ENCODE data around the gene XPOT.

Gene XPOT

GRCh38 chr12:64419696-64420095 is 15.5 kb downstream of the XPOT start:
- H2AFZ ChIP-seq (ENCODE audit: low read depth, low read length), result no peak overlapping the region
- H3K4me3 ChIP-seq (ENCODE audit: low read depth in 1 of 2, low read length in 2 of 2), result no peak overlapping the region
- H3K4me1 ChIP-seq (ENCODE audit: insufficient read depth, low read length), result no peaks in the 10 kb centered on the region
- TF ChIP-seq CTCF (IDR thresholded peaks at IDR 0.05; ENCODE audit: borderline replicate concordance, extremely low read depth, low read length, poor library complexity, severe bottlenecking), result no peak
- no peak for TF ChIP-seq EZH2 (IDR thresholded peaks at IDR 0.05; ENCODE audit: borderline replicate concordance, low read depth, low read length, severe bottlenecking)
- H3K27me3 ChIP-seq (ENCODE audit: insufficient read depth, low read length, poor library complexity), result no peaks in the 10 kb centered on the region
- H3K9me3 ChIP-seq (ENCODE audit: insufficient read depth, low read length, severe bottlenecking), result no peaks in the 10 kb centered on the region
- ATAC-seq (ENCODE audit: insufficient read depth, low read depth) (no peak), DNase-seq (no peak)
- peaks cover 98% of the 10 kb centered on the region for H3K36me3 ChIP-seq (ENCODE audit: insufficient read depth, low read length)
- no peak overlapping the region for H3K9ac ChIP-seq (ENCODE audit: low read depth, low read length)
- H3K27ac ChIP-seq (ENCODE audit: low read length), result no peak overlapping the region
- H3K79me2 ChIP-seq (ENCODE audit: insufficient read depth, low read length), result peaks cover 19% of the 10 kb centered on the region
- H4K20me1 ChIP-seq (ENCODE audit: insufficient read depth, low read length), result no peaks in the 10 kb centered on the region
- no peak overlapping the region for H3K4me2 ChIP-seq (ENCODE audit: insufficient read depth, low read length)

- Histone ChIP-seq H3K4me2 (ENCODE audit: insufficient read depth, low read length) (no peak overlapping the region), H3K36me3 (ENCODE audit: insufficient read depth, low read length) (peaks cover 99% of the 10 kb centered on the region), H3K27me3 (ENCODE audit: insufficient read depth, low read length, poor library complexity) (no peaks in the 10 kb centered on the region), H4K20me1 (ENCODE audit: insufficient read depth, low read length) (no peaks in the 10 kb centered on the region; the same call in 1 of the 2 replicates), H3K9me3 (ENCODE audit: insufficient read depth, low read length, severe bottlenecking) (no peaks in the 10 kb centered on the region), H3K4me1 (ENCODE audit: insufficient read depth, low read length) (no peaks in the 10 kb centered on the region), H3K27ac (ENCODE audit: low read length) (no peak overlapping the region), H3K79me2 (ENCODE audit: insufficient read depth, low read length) (peaks cover 6% of the 10 kb centered on the region), H3K4me3 (ENCODE audit: low read depth in 1 of 2, low read length in 2 of 2) (no peak overlapping the region), H2AFZ (ENCODE audit: low read depth, low read length) (no peak overlapping the region), H3K9ac (ENCODE audit: low read depth, low read length) (no peak overlapping the region)
- TF ChIP-seq CTCF (IDR thresholded peaks at IDR 0.05; ENCODE audit: borderline replicate concordance, extremely low read depth, low read length, poor library complexity, severe bottlenecking) (no peak), EZH2 (IDR thresholded peaks at IDR 0.05; ENCODE audit: borderline replicate concordance, low read depth, low read length, severe bottlenecking) (no peak)
- DNase-seq (no peak), ATAC-seq (ENCODE audit: insufficient read depth, low read depth) (no peak)
Measured at GRCh38 chr12:64427988-64428387, 23.8 kb downstream of the XPOT start.

- no peak overlapping the region for H3K27ac ChIP-seq (ENCODE audit: low read length)
- H3K4me1 ChIP-seq (ENCODE audit: insufficient read depth, low read length), result no peaks in the 10 kb centered on the region
- H3K36me3 ChIP-seq (ENCODE audit: insufficient read depth, low read length), result peaks cover 100% of the 10 kb centered on the region
- no peaks in the 10 kb centered on the region; the same call in 1 of the 2 replicates for H4K20me1 ChIP-seq (ENCODE audit: insufficient read depth, low read length)
- H3K27me3 ChIP-seq (ENCODE audit: insufficient read depth, low read length, poor library complexity), result no peaks in the 10 kb centered on the region
- H3K9ac ChIP-seq (ENCODE audit: low read depth, low read length), result no peak overlapping the region
- no peak overlapping the region for H2AFZ ChIP-seq (ENCODE audit: low read depth, low read length)
- DNase-seq (no peak), ATAC-seq (ENCODE audit: insufficient read depth, low read depth) (no peak)
- no peak overlapping the region for H3K4me3 ChIP-seq (ENCODE audit: low read depth in 1 of 2, low read length in 2 of 2)
- TF ChIP-seq EZH2 (IDR thresholded peaks at IDR 0.05; ENCODE audit: borderline replicate concordance, low read depth, low read length, severe bottlenecking) (no peak), CTCF (IDR thresholded peaks at IDR 0.05; ENCODE audit: borderline replicate concordance, extremely low read depth, low read length, poor library complexity, severe bottlenecking) (no peak)
- H3K4me2 ChIP-seq (ENCODE audit: insufficient read depth, low read length), result no peak overlapping the region
- H3K79me2 ChIP-seq (ENCODE audit: insufficient read depth, low read length), result peaks cover 9% of the 10 kb centered on the region
- H3K9me3 ChIP-seq (ENCODE audit: insufficient read depth, low read length, severe bottlenecking), result no peaks in the 10 kb centered on the region
Measured at GRCh38 chr12:64428956-64429355, 24.8 kb downstream of the XPOT start.

- Histone ChIP-seq H3K9ac (ENCODE audit: low read depth, low read length) (no peak overlapping the region), H3K4me2 (ENCODE audit: insufficient read depth, low read length) (no peak overlapping the region), H3K9me3 (ENCODE audit: insufficient read depth, low read length, severe bottlenecking) (no peaks in the 10 kb centered on the region), H3K36me3 (ENCODE audit: insufficient read depth, low read length) (peaks cover 99% of the 10 kb centered on the region), H2AFZ (ENCODE audit: low read depth, low read length) (no peak overlapping the region), H3K27me3 (ENCODE audit: insufficient read depth, low read length, poor library complexity) (no peaks in the 10 kb centered on the region), H3K4me3 (ENCODE audit: low read depth in 1 of 2, low read length in 2 of 2) (no peak overlapping the region), H3K79me2 (ENCODE audit: insufficient read depth, low read length) (peaks cover 9% of the 10 kb centered on the region), H3K27ac (ENCODE audit: low read length) (no peak overlapping the region), H3K4me1 (ENCODE audit: insufficient read depth, low read length) (no peaks in the 10 kb centered on the region), H4K20me1 (ENCODE audit: insufficient read depth, low read length) (no peaks in the 10 kb centered on the region; the same call in 1 of the 2 replicates)
- no peak for TF ChIP-seq EZH2 (IDR thresholded peaks at IDR 0.05; ENCODE audit: borderline replicate concordance, low read depth, low read length, severe bottlenecking)
- TF ChIP-seq CTCF (IDR thresholded peaks at IDR 0.05; ENCODE audit: borderline replicate concordance, extremely low read depth, low read length, poor library complexity, severe bottlenecking), result no peak
- no peak for ATAC-seq (ENCODE audit: insufficient read depth, low read depth)
- no peak for DNase-seq
Measured at GRCh38 chr12:64430886-64431285, 26.7 kb downstream of the XPOT start.

Measured in DND-41 (cell line).